GM18498 (cell line): ENCODE results near the gene SMYD3.
"Not testable (repeated sequence)": the region's sequence is repeated elsewhere in the genome, so short reads cannot be mapped to it uniquely, and the experiment has no call there.

Experiments used
- ATAC-seq: cut with Tn5 transposase; IDR thresholded peaks from one replicate; pipeline ENCODE4 v1.9.1; 2021; ENCODE audit warnings: mild to moderate bottlenecking, moderate library complexity; ENCODE audit not compliant: unreplicated experiment

The SMYD3 gene

DNA sequence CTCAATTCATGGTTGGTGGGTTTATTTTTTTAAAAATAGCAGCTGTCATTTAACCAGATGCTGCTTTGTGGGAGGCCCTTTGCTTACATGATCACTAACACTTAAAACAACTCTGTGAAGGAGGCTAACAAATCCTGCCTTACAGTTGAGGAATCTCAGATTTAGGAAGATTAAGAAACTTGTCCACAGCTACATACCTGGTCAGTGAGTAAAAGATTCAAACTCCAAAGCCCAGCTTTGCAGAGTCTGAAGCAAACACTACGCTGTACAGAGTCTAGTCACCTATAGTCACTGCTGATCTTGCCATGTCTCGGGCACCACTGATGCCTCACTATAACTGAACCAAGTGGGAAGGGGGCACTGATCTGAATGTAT is 535.4 kb downstream of the SMYD3 start:
- no peak for ATAC-seq

DNA sequence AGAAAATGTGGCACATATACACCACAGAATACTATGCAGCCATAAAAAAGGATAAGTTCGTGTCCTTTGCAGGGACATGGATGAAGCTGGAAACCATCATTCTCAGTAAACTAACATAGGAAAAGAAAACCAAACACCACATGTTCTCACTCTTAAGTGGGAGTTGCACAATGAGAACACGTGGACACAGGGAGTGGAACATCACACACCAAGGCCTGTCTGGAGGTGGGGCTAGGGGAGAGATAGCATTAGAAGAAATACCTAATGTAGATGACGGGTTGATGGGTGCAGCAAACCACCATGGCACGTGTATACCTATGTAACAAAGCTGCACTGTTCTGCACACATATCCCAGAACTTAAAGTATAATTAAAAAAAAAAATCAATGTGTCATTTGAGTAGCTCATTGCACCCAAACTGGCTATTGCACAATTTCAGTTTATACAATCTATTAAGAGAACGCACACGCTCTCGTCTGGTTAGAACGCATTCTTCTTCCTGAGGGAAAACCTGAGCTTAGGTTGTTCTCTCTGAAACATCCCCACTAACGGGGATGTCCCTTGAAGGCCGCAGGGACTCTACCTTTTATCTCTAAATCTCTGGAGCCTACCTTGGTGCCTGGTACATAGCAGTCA is 535.9 kb downstream of the SMYD3 start:
- not testable (repeated sequence) for ATAC-seq

DNA sequence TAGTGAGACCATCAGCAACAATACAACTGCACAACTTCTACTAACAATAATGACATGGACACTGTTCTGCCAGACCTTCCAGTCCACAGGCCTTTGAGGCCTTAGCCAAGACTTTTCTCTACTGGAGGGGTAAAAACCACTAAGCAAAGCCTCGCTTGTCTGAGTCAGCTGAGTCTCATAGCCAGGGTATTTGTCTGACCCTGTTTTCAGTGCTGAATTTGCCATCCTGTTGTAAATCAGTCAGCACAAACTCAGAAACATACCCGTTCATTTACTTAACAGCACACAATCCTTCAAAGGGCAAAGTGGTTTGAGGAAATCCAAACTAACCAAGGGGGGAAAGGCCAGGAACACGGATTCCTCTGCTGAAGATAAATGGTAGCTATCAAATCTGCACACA is 537.8 kb downstream of the SMYD3 start:
- no peak for ATAC-seq

DNA sequence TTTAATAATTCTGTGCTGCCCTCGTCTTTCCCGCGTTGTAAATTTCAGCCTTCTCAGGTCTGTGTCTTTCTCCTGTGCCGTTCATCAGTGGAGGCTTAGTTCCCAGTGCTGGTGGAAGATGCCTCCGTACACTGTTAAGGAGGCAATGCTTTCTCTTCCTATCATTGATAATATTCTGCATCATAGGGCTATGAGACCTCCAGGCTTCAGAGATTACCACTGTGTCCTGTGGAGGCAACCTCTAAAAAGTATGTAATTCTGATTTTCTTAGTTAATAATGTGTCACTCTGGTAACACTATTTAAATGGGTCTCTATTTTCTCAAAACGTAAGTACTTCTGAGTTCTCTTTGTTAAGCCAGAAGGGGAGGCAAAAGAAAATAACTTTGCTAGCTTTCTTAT is 538.3 kb downstream of the SMYD3 start:
- no peak for ATAC-seq

DNA sequence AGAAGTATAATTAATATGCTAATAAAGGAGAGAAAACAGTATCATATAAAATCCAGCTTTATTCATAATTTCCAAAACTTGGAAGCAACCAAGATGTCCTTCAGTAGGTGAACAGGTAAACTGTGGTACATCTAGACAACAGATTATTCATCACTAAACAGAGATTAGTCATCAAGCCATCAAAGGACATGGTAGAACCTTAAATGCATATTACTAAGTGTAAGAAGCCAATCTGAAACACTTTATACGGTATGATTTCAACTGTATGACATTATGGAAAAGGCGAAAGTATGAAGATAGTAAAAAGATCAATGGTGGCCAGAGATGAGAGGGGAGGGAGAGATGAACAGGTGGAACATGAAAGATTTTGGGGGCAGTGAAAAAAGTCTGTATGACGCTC is 541.7 kb downstream of the SMYD3 start:
- no peak for ATAC-seq

DNA sequence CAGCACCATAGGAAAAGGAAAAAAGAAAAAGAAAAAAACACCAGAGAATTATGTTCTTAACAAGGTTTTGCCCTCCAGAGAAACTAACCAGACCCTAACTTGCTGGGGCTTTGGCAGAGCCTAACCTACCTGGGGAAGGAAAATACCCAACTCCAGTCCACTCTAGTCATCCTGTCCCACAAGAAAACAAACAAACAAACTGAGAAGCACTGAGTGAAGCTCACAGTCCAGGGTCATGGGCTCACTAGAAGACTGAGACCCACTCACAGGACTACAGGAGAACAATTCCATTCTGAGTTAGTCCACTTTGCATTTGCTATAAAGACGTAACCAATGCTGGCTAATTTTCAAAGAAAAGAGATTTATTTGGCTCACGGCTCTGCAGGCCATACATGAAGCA is 543.4 kb downstream of the SMYD3 start:
- ATAC-seq = no peak

DNA sequence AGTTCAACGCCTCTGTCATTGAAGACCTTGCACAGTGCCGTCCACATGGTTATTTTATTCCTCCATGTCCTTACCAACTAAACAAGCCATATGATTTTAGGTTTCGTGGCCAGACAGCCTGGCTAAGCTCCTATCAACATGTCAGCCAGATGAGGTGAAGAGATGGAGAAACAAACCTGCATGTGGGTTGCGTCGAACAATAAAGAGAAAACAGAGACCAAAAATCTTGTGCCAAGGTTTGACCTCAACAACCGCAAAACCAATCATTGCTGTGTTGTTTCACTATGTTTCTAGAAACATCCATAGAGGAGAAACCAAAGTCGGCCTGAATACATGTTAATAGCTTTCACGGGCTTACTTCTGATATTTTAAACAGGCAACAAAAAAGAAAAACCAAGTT is 544.6 kb downstream of the SMYD3 start:
- ATAC-seq = no peak

DNA sequence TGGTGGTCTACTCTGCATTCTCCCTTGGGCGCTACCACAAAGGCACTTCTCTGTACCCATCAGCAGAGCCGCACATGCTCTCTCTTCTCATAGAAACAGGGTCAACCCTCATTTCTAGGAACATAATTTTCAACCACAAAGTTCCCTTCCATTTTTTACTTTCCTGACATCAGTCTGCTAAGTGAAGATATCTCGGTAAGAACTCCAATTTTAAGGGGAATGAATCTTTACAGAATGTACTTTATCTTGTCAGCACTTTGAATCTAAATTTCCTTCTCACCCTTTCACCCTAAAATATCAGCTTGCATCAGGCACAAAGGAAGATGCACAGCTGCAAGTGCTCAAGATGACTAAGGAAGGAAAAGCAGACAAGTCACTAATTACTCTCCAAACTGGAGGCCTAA is 545.9 kb downstream of the SMYD3 start:
- ATAC-seq = no peak

DNA sequence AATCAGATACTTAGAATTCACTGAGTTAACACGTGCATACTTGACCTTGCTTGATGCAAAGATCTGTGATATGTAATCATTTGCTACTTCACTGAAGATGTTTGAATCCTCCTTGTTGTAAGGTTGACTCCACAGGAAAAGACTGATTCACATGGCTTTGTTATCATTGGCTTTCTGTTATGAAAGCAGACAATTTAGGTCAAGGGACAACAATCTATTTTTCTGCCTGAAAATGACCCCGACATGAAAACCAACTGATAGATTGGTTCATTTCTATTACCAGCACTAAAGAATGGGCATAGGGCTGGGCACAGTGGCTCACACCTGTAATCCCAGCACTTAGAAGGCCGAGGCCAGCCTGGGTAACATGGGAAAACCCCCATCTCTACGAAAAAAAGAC is 546.9 kb downstream of the SMYD3 start:
- no peak for ATAC-seq

DNA sequence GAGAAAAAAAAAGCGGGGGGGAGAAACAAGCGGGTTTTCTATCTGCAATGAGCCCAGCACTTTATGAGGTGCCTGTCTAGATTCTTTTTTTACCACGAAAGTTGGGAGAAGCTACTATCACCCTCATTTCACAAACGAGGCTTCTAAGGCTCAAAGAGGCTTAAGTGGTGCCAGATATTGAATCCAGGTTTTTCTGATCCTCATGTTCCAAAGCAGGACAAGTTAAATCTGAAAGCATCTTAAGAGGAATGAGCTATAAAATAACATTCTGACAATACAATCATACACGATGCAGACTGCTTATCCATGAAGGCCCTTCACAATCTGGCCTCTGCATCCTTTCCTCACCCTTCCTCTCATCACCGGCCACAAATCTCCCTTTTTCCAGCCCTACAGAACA is 549.1 kb downstream of the SMYD3 start:
- ATAC-seq = no peak

DNA sequence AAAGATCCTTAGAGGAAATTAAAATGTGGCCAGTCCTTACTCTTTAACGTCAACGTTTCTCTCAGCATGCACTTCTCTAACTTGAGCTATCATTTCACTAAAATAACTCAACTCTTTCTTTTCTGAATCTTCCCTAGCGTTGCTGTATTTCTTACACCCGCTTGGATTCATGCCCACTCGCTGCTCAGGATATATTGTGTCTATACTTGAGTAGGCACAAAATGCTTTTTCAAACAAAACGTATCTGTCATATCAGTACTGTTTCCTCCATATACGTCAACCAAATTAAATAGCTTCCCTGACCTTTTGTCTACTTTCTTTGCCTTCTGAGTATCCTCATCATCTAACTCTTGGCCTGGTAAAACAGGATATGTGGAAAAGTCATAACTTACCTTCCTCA is 549.7 kb downstream of the SMYD3 start:
- ATAC-seq = no peak

DNA sequence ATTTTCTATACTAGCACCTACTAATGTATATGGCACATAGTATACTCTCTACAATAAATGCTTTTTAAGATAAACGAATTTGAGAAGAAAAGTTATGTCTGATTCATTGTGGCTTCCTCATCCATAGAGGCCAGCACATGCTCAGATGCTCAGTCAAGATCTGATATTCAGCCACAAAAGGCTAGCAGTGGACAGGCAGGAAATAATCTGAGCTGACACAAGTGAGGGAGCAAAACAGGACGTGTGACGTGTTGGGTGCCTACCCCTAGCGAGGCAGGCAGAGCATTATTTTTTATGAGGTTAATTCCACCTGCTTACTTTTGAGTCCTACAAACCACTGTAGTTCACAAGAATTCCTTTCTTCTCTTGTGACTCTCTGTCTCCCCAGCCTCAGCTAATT is 550.9 kb downstream of the SMYD3 start:
- no peak for ATAC-seq

DNA sequence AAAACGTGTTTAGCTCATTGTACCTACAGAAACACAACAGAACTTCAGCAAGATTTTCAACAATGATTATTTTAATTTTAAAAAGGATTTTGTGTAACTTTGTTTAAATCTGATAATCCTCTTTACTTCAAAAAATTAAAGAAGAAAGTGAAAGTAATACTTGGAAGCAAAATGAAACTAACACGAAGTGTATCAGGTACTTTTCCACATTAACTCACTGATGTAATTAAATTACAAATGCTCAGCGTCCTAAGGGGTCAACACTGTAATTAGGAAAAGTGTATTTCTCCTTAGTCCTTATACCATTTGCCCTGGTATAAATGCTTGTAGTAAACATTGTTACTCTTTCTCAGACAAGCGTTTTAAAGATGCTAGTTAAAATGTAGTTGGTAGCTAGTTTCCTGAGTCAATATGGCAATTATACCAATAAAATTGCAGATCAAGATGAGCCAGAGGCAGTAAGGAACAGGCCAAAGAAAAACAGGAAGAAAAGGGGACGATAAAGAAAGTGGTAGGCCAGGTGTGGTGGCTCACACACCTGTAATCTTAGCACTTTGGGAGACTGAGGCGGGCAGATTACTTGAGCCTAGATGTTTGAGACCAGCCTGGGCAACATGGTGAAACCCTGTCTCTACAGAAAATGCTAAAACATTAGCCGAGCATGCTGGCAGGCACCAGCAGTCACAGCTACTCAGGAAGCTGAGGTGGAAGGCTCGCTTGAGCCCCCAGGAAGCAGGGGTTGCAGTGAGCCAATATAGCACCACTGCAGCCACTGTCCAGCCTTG is 553.0 kb downstream of the SMYD3 start:
- ATAC-seq = peak; percentile 67

DNA sequence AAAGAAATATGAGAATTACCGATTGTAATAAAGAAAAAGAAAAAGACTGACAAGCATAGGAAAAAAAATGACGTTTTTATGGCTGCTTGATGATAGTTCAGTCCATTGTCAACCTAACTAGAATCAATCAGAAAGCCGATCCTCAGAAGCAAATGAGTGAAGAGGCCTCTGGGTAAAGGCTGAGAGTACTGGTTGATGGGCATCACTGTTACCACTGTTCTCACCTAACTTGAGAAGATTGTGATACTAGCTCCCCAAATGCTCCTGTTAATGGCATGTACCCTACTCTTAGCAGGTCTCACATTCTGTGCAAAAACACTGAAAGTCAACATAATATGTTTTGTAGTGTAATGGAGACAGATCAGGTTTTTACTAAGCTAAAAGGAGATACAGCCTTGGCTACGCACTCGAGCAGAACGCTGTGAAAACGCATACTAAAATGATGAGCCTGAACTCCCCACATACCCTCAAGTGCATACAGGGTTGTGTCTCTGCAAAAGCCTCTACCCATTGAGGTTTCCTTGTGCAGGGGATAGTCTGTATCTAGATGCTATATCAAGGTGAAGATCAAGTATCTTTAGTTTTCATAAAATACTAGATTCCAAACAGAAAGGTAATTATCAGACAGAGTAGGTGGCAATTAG is 554.6 kb downstream of the SMYD3 start:
- no peak for ATAC-seq

DNA sequence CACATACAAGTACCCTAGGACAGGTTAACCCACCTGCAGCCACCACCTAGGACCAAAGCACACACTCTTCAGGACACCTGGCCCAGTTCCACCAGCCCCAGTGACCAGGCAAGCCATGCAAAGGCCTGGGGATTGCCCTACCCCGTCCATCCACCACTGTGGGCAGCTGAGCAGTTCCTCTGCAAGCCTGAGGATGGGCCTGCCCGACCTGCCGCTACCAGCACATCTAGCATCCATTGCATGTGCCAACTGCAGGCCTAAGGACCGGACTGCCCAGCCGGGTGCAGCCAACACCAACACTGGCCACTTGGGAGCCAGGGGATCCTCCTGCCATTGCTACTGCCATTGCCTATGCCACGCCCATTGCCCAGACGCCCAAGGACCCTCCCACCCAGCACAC is 558.3 kb downstream of the SMYD3 start:
- no peak for ATAC-seq

DNA sequence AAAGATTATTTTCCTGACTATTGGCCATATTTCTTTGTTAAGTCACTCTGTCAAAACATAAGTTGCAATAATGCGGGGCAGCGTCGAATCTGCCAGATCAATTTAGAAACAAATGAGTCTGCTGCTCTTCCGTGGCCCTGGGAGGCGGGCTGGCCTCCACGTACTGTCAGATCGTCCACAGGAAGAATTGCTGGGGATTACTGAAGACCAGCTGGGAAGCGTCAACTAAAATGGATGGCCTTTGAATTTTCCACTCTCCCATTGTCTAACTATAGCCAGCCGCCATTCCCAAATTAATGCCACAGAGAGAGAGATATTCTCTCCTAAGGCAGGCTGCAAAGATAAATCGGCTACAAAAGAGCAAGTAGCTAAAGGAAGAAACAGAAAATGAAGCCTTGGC is 560.2 kb downstream of the SMYD3 start:
- no peak for ATAC-seq

DNA sequence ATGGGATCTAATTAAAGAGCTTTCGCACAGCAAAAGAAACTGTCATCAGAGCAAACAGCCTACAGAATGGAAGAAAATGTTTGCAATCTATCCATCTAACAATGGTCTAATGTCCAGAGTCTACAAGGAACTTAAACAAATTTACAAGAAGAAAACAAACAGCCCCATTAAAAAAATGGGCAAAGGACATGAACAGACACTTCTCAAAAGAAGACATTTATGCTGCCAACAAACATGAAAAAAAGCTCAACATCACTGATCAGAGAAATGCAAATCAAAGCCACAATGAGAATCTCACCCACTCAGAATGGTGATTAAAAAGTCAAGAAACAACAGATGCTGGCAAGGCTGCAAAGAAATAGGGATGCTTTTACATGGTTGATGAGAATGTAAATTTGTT is 561.9 kb downstream of the SMYD3 start:
- not testable (repeated sequence) for ATAC-seq

DNA sequence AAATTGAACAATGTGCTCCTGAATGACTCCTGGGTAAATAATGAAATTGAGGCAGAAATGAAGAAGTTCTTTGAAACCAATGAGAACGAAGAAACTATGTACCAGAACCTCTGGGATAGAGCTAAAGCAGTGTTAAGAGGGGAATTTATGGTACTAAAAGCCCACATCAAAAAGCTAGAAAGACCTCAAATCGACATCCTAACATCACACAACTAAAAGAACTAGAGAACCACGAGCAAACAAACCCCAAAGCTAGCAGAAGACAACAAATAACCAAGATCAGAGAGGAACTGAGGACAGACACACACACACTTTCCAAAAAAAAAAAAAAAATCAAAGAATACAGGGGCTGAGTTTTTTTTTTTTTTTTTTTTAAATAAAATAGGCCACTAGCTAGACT is 564.2 kb downstream of the SMYD3 start:
- ATAC-seq = no peak

DNA sequence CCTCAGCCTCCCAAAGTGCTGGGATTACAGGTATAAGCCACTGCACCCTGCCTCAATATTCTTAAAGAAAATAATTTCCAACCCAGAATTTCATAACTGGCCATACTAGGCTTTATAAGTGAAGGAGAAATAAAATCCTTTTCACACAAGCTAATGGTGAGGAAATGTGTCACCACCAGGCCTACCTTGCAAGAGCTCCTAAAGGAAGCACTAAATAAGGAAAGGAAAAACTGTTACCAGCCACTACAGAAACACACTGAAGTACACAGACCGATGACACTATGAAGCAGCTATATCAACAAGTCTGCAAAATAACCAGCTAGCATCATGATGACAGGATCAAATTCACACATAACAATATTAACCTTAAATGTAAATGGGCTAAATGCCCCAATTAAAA is 565.3 kb downstream of the SMYD3 start:
- not testable (repeated sequence) for ATAC-seq

DNA sequence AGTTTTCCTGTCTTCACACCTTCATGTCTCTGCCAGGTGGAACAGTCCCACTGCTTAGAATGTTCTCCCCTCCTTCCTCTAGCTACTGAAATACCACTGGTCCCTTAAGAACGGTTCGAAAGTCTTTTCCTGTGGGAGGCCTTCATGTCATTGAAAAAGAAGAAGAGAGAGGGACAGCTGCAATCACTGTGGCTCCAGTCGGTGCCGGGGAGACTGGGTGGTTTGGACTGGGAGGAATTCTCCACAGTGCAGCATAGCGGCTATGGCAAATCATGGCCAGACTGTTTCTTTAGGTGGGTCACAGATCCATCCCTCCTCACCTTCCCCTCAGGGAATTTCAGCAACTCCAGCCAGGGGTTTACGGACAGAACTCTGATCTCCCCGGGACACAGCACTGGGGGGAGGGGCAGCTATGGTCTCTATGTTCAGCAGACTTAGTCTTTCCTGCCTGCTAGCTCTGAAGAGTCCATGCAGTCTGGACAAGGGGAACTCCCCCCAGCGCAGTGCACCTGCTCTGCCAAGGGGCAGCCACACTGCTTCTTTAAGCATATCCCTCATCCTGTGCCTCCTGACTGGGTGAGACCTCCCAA is 567.2 kb downstream of the SMYD3 start:
- no peak for ATAC-seq

DNA sequence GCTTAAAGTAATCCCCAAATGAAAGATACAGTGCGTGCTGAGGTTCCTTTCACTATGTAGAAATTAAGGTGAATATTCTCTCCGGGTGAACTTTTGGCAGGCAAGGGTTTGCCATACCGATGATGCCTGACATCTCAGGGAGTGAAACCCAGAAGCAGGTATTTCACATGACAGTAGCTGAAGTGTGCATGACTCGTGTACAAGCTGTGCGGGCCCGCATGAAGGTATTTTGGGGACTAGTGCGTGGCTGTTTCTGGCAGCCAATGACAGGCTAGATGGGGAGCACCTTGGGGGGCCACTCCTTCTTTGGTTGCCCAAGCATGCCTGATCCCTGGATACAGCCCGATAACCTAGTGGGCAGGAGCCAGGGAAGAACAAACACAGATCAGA is 569.0 kb downstream of the SMYD3 start:
- ATAC-seq = no peak
